ENCODE measurements around the gene OR6S1.

Gene OR6S1

GRCh38 chr14:20628063-20628854, 13.2 kb downstream of the OR6S1 start:
- no peak for TF ChIP-seq ZFP30 (CRISPR knock-in tag; IDR thresholded peaks at IDR 0.05)
- TF ChIP-seq TOX (CRISPR knock-in tag; IDR thresholded peaks at IDR 0.05; ENCODE audit: borderline replicate concordance) = no peak
- TF ChIP-seq TCF4 (CRISPR knock-in tag; IDR thresholded peaks at IDR 0.05; ENCODE audit: borderline replicate concordance) = no peak
- no peak for TF ChIP-seq BACH2 (CRISPR knock-in tag; IDR thresholded peaks at IDR 0.05; ENCODE audit: borderline replicate concordance)
- no peak for TF ChIP-seq ZNF565 (CRISPR knock-in tag; conservative IDR thresholded peaks at IDR 0.05; ENCODE audit: low read depth)
- ATAC-seq = no peak

DNA sequence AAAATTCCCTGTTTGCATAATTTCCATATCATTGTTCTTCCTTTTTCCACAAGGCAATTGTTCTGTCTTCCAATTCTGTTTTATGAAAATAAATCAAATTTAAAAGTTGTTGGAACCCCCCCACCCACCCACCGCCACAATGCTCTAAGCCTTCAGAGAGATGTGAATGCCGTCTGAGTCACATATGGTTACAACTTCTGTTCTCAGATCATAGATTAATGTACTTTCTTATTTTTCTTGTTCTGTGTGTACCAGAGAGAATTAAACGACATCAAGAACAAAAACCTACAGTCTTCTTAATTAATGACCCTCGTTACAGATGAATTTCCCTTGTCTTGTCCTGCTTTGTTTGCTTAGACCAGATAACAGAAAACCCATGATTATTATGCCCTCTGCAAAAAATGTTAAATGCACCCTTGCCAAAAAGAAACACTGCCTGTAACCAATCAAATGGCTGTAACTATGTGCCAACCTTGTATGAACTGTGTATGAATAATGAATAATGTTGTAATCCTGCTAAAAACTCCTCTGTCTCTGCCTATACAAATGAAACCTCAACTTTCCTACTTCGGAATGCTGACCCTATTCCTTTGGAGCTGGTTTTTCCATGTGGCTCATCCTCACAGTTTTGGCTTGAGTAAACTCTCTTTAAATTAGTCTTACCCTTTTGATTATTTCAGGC, 14.0 kb downstream of the OR6S1 start:
- ATAC-seq = no peak
- no peak for TF ChIP-seq GLIS3 (CRISPR knock-in tag; IDR thresholded peaks at IDR 0.05)
- TF ChIP-seq ESRRG (CRISPR knock-in tag; IDR thresholded peaks at IDR 0.05) = no peak
- TF ChIP-seq CSDC2 (CRISPR knock-in tag; IDR thresholded peaks at IDR 0.05) = no peak
- no peak for TF ChIP-seq ZNF8 (CRISPR knock-in tag; IDR thresholded peaks at IDR 0.05)
- TF ChIP-seq OSR1 (CRISPR knock-in tag; IDR thresholded peaks at IDR 0.05) = no peak
- no peak for TF ChIP-seq BACH2 (CRISPR knock-in tag; IDR thresholded peaks at IDR 0.05; ENCODE audit: borderline replicate concordance)
- TF ChIP-seq, protein P1, sequence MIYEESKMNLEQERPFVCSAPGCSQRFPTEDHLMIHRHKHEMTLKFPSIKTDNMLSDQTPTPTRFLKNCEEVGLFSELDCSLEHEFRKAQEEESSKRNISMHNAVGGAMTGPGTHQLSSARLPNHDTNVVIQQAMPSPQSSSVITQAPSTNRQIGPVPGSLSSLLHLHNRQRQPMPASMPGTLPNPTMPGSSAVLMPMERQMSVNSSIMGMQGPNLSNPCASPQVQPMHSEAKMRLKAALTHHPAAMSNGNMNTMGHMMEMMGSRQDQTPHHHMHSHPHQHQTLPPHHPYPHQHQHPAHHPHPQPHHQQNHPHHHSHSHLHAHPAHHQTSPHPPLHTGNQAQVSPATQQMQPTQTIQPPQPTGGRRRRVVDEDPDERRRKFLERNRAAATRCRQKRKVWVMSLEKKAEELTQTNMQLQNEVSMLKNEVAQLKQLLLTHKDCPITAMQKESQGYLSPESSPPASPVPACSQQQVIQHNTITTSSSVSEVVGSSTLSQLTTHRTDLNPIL (CRISPR knock-in tag; IDR thresholded peaks at IDR 0.05; ENCODE audit: low read depth) = no peak
- no peak for TF ChIP-seq PATZ1 (CRISPR knock-in tag; IDR thresholded peaks at IDR 0.05; ENCODE audit: borderline replicate concordance)
- no peak for TF ChIP-seq ZNF565 (CRISPR knock-in tag; conservative IDR thresholded peaks at IDR 0.05; ENCODE audit: low read depth)
- TF ChIP-seq, protein P2, sequence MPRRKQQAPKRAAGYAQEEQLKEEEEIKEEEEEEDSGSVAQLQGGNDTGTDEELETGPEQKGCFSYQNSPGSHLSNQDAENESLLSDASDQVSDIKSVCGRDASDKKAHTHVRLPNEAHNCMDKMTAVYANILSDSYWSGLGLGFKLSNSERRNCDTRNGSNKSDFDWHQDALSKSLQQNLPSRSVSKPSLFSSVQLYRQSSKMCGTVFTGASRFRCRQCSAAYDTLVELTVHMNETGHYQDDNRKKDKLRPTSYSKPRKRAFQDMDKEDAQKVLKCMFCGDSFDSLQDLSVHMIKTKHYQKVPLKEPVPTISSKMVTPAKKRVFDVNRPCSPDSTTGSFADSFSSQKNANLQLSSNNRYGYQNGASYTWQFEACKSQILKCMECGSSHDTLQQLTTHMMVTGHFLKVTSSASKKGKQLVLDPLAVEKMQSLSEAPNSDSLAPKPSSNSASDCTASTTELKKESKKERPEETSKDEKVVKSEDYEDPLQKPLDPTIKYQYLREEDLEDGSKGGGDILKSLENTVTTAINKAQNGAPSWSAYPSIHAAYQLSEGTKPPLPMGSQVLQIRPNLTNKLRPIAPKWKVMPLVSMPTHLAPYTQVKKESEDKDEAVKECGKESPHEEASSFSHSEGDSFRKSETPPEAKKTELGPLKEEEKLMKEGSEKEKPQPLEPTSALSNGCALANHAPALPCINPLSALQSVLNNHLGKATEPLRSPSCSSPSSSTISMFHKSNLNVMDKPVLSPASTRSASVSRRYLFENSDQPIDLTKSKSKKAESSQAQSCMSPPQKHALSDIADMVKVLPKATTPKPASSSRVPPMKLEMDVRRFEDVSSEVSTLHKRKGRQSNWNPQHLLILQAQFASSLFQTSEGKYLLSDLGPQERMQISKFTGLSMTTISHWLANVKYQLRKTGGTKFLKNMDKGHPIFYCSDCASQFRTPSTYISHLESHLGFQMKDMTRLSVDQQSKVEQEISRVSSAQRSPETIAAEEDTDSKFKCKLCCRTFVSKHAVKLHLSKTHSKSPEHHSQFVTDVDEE (CRISPR knock-in tag; IDR thresholded peaks at IDR 0.05) = no peak
- no peak for TF ChIP-seq ZFP3 (CRISPR knock-in tag; IDR thresholded peaks at IDR 0.05)
- TF ChIP-seq ZNF70 (CRISPR knock-in tag; IDR thresholded peaks at IDR 0.05) = no peak
- TF ChIP-seq ZFP30 (CRISPR knock-in tag; IDR thresholded peaks at IDR 0.05) = no peak
- TF ChIP-seq ARNTL (CRISPR knock-in tag; IDR thresholded peaks at IDR 0.05; ENCODE audit: borderline replicate concordance, low read depth) = no peak
- no peak for TF ChIP-seq TCF4 (CRISPR knock-in tag; IDR thresholded peaks at IDR 0.05; ENCODE audit: borderline replicate concordance)
- no peak for TF ChIP-seq RARB (CRISPR knock-in tag; IDR thresholded peaks at IDR 0.05)
- TF ChIP-seq PPARA (CRISPR knock-in tag; IDR thresholded peaks at IDR 0.05; ENCODE audit: borderline replicate concordance) = no peak
- TF ChIP-seq ISL1 (CRISPR knock-in tag; IDR thresholded peaks at IDR 0.05) = no peak
- TF ChIP-seq, protein P3, sequence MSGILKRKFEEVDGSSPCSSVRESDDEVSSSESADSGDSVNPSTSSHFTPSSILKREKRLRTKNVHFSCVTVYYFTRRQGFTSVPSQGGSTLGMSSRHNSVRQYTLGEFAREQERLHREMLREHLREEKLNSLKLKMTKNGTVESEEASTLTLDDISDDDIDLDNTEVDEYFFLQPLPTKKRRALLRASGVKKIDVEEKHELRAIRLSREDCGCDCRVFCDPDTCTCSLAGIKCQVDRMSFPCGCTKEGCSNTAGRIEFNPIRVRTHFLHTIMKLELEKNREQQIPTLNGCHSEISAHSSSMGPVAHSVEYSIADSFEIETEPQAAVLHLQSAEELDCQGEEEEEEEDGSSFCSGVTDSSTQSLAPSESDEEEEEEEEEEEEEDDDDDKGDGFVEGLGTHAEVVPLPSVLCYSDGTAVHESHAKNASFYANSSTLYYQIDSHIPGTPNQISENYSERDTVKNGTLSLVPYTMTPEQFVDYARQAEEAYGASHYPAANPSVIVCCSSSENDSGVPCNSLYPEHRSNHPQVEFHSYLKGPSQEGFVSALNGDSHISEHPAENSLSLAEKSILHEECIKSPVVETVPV (CRISPR knock-in tag; IDR thresholded peaks at IDR 0.05) = no peak
- TF ChIP-seq TOX (CRISPR knock-in tag; IDR thresholded peaks at IDR 0.05; ENCODE audit: borderline replicate concordance) = no peak

DNA sequence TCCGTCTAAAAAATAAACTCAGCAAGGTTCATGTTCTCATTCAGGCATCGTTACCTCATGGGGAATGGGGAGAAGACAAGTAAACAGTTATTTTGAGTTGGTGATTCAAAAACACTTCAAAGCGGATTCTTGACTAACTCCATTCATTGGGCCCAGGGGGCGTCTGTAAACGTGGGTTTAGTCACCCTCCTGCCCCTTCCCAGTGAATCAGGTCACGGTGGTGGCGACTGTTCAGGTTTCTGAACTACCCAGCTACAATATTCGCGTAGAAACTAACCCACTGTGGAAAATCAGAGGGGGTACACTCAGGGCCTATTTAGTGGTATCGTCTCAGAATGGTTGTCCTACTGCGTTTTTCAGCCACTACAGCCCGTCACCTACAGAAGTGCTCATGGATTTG, 15.2 kb downstream of the OR6S1 start:
- no peak for ATAC-seq
- no peak for TF ChIP-seq TOX (CRISPR knock-in tag; IDR thresholded peaks at IDR 0.05; ENCODE audit: borderline replicate concordance)
- TF ChIP-seq PPARA (CRISPR knock-in tag; IDR thresholded peaks at IDR 0.05; ENCODE audit: borderline replicate concordance) = no peak
- no peak for TF ChIP-seq RARB (CRISPR knock-in tag; IDR thresholded peaks at IDR 0.05)
- no peak for TF ChIP-seq PATZ1 (CRISPR knock-in tag; IDR thresholded peaks at IDR 0.05; ENCODE audit: borderline replicate concordance)
- TF ChIP-seq CSDC2 (CRISPR knock-in tag; IDR thresholded peaks at IDR 0.05) = no peak
- TF ChIP-seq OSR1 (CRISPR knock-in tag; IDR thresholded peaks at IDR 0.05) = no peak
- TF ChIP-seq, protein P4, sequence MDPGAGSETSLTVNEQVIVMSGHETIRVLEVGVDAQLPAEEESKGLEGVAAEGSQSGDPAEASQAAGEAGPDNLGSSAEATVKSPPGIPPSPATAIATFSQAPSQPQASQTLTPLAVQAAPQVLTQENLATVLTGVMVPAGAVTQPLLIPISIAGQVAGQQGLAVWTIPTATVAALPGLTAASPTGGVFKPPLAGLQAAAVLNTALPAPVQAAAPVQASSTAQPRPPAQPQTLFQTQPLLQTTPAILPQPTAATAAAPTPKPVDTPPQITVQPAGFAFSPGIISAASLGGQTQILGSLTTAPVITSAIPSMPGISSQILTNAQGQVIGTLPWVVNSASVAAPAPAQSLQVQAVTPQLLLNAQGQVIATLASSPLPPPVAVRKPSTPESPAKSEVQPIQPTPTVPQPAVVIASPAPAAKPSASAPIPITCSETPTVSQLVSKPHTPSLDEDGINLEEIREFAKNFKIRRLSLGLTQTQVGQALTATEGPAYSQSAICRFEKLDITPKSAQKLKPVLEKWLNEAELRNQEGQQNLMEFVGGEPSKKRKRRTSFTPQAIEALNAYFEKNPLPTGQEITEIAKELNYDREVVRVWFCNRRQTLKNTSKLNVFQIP (CRISPR knock-in tag; IDR thresholded peaks at IDR 0.05; ENCODE audit: borderline replicate concordance, low read depth) = no peak
- TF ChIP-seq ZNF70 (CRISPR knock-in tag; IDR thresholded peaks at IDR 0.05) = no peak
